Gastrocnemius medialis (tissue), 4 donors: ENCODE data around the gene SND1.

Experiments
- CTCF ChIP-seq, 5 experiments: fragments of 450-650 bp in 3 of 5; fragments of 200-600 bp in 2 of 5; sonication (generic) in 2 of 5; IDR thresholded peaks in 4 of 5; conservative IDR thresholded peaks in 1 of 5; 1 replicate in 4 of 5; 2 replicates in 1 of 5; pipeline ENCODE4 v1.5.1; 2016 to 2019; ENCODE audit warnings: antibody characterized with exemption in 5 of 5, mild to moderate bottlenecking in 3 of 5, moderate library complexity in 3 of 5
- POLR2A ChIP-seq, 2 donors: fragments of 450-650 bp; IDR thresholded peaks; one replicate each; pipeline ENCODE4 v1.6.1; 2017; ENCODE audit warnings: antibody characterized with exemption in 2 of 2, mild to moderate bottlenecking in 2 of 2, moderate library complexity in 2 of 2

- TF ChIP-seq POLR2A (IDR thresholded peaks at IDR 0.05): no peak
- TF ChIP-seq CTCF (IDR thresholded peaks at IDR 0.05 in 4 of 5, conservative IDR thresholded peaks at IDR 0.05 in 1 of 5): no peak
These were observed 128.5 kb downstream of the SND1 start for GRCh38 chr7:127780489-127780888.
